HFF-Myc (cell line): ENCODE results near the gene CCDC8.

Experiments used
- DNase-seq: peaks from one replicate; pipeline ENCODE4 v3.0.0-alpha.2; 2011; ENCODE audit warnings: low read depth; ENCODE audit errors: extremely low read depth
- H3K4me3 ChIP-seq: replicated peaks from 2 replicates; pipeline ENCODE4 v1.5.1; 2011; ENCODE audit warnings: low read depth, mild to moderate bottlenecking, control low read depth, low read length
- TF ChIP-seq, protein P1 (sequence below): IDR thresholded peaks from 2 replicates; pipeline ENCODE4 v1.5.1; 2012; ENCODE audit warnings: mild to moderate bottlenecking, low read depth, low read length, control low read depth; ENCODE audit errors: missing control alignments

Gene CCDC8

DNA sequence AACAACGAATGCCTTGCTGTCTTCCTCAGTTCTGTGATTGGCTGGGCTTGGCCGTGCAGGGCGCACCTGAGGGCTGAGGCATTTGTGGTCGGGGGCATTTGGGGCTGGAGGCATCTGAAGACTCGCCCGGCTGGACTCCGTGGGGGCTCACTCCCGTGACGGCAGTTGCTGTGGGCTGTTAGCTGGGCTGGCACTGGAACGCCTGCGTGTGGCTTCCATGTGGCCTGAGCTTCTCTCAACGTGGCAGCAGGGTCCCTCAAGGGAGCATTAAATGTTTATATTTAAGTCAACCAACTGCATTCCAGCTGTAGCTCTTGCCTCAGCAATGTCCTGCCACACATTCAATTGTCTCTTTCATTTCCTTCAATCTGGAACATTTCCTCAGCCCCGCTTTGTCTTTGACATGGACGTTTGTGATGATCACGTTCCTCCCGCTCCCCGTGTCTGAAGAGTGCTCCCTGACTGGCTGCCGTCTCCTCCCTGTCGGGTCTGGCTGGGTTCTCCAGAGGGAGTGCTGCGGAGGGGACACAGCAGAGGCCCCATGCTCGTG, 21.0 kb downstream of the CCDC8 start:
- DNase-seq = no peak
- H3K4me3 ChIP-seq = no peak overlapping the region
- TF ChIP-seq, protein P1, sequence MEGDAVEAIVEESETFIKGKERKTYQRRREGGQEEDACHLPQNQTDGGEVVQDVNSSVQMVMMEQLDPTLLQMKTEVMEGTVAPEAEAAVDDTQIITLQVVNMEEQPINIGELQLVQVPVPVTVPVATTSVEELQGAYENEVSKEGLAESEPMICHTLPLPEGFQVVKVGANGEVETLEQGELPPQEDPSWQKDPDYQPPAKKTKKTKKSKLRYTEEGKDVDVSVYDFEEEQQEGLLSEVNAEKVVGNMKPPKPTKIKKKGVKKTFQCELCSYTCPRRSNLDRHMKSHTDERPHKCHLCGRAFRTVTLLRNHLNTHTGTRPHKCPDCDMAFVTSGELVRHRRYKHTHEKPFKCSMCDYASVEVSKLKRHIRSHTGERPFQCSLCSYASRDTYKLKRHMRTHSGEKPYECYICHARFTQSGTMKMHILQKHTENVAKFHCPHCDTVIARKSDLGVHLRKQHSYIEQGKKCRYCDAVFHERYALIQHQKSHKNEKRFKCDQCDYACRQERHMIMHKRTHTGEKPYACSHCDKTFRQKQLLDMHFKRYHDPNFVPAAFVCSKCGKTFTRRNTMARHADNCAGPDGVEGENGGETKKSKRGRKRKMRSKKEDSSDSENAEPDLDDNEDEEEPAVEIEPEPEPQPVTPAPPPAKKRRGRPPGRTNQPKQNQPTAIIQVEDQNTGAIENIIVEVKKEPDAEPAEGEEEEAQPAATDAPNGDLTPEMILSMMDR = no peak

DNA sequence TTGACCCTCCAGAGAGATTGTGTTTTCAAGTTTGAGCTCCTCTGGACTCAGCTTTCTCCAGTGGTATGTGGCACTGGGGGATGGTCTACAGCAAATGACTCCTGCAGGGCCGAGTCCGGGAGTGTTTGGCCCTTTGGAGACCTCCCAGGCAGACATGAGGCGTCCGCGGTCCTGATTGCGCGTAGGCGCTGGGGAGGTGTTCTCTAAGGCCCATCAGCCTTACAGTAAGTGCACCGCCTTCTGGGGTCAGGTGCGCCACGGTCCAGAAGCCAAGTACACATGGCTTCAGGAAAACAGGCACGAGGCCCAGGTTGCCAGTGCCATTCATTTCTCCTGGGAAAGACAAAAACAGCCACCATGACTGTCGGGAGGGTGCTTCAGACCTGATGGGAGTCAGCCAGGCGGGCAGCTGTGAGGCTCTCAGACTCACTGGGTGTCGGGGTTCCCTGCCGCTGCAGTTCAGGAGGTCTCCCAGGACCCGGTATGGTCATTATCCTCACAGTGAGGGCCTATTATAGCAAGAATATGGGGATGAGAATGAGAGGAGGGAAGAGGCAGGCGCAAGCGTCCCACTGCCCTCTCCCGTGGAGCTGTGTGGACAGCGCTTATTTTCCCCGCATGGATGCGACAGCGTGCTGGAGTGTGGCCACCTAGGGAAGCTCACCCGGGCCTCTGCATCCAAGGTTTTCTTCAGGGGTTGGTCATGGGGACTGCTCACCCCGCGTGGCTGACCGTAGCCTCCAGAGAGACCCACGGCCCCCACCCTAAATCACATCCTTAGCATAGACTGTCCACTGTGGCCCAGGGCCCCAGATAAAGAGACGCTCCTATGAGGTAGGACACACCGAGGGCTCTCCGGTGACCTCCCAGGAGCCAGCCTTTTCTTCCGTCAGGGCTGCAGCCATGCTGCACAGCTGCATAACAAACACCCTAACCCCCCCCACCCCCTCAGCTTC, 21.8 kb downstream of the CCDC8 start:
- TF ChIP-seq, protein P1 = no peak
- no peak for DNase-seq
- no peak overlapping the region for H3K4me3 ChIP-seq

DNA sequence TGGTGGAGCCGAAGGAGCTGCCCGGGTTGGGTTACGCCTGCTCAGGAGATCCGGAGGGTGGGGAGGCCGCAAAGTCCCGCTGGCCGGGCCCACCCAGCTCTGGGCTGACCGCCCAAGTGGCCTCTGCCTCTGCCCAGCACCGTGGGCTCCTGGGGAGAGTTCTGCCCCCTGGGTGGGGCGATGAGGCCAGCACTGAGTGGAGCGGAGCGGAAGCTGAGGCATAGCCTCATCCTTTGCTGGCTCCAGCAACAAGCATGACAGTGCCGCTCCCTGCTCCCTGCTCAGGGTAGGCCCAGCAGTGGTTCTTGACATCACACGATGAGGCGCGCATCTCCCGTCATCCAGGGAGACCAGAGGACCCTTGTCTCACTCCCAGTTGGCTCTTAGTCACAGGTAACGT, 22.5 kb downstream of the CCDC8 start:
- H3K4me3 ChIP-seq = no peak overlapping the region
- DNase-seq = no peak
- TF ChIP-seq, protein P1 = no peak

DNA sequence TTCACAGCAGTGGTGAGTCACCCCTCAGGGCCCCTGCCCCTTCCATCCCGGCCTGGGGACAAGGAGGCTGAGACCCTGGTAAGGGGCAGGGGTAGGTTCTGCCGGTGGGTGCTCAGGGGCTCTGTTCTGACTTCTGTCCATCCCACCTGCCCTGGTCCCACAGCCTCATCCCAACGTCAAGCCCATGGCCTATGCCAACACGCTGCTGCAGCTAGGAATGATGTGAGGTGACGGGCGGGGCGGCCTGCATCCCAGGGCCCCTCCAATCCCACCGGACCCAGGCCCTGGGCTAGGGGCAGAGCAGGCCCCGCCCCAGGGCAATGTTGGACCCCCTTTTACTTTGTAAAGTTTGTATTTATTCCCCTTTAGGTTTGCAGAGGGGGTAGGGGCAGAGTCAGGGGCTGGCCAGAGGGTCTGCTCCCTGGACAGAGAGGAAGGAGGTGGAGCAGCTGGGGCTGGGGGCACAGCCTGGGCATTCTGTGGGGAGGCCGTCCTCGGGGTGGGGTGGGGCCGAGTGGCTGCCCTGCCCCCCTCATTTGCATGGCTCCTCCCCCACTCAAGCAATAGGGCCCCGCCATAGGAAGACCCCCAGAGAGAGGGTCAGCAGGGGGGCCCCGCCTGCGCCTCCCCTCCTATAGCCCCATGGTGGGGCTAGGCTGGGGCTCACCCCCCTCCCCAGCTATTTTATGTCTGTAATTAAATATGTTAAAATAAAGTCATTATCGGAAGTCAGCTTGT, 23.1 kb downstream of the CCDC8 start:
- H3K4me3 ChIP-seq = no peak overlapping the region
- TF ChIP-seq, protein P1 = no peak
- DNase-seq = no peak

DNA sequence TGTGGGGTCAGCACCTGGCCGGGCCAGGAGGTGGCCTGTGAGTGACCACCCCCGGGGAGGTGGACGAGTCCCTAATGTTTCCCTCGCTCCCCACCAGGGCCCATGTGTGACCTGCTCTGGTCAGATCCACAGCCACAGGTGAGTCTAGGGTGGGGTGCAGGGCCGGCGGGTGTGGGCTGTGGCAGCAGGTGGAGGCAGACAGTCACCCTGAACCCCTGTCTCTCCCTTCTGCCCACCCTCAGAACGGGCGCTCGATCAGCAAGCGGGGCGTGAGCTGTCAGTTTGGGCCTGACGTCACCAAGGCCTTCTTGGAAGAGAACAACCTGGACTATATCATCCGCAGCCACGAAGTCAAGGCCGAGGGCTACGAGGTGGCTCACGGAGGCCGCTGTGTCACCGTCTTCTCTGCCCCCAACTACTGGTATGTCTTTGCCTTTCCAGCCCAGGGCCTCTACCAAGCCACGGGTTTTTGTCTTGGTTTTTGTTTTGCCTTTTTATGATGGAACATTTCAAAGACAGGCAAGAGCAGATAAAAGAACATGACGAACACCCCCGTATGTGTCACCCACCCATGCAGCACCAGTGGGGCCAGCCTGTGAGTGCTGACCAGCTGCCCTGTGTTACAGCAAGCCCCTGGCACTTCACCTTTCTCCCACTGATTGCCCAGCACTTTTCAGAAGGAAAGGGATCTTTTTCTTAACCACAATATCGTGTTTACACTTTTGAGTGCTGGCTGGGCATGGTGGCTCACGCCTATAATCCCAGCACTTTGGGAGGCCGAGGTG, 24.9 kb downstream of the CCDC8 start:
- TF ChIP-seq, protein P1 = no peak
- no peak for DNase-seq
- no peak overlapping the region for H3K4me3 ChIP-seq

DNA sequence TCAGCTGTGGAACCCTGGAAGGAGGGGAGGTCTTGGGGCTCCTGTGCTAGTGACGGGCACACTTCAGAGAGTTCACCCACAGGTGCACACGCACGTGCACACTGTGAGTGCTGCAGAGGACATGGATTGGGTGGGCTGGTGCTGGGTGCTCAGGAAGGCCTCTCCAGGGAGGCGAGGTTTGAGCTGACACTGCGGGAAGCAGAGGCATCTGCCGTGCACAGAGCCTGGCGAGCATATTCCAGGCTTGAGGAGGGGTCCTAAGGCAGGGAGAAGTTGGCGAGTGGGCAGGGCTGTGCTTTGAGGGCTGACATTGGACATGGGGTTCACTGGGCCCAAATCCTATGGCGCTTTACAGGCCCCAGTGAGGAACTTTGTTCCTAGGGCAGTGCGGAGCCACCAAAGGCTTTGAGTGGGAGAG, 25.6 kb downstream of the CCDC8 start:
- DNase-seq = no peak
- H3K4me3 ChIP-seq = no peak overlapping the region
- TF ChIP-seq, protein P1 = no peak
